Central memory CD4-positive, alpha-beta T cell (primary cell): Measurements from ENCODE around the gene ROR2.
"Not testable (repeated sequence)": the region's sequence is repeated elsewhere in the genome, so short reads cannot be mapped to it uniquely, and the experiment has no call there.

Experiments used
- DNase-seq: peaks from one replicate; pipeline ENCODE4 v3.0.0; 2022

Gene ROR2

GRCh38 chr9:91795598-91796241 lies 154.3 kb downstream of the ROR2 start:
- no peak for DNase-seq

GRCh38 chr9:91793371-91793770 lies 156.7 kb downstream of the ROR2 start:
- not testable (repeated sequence) for DNase-seq

- no peak for DNase-seq
Measured at GRCh38 chr9:91790917-91791316, 159.1 kb downstream of the ROR2 start.

DNA sequence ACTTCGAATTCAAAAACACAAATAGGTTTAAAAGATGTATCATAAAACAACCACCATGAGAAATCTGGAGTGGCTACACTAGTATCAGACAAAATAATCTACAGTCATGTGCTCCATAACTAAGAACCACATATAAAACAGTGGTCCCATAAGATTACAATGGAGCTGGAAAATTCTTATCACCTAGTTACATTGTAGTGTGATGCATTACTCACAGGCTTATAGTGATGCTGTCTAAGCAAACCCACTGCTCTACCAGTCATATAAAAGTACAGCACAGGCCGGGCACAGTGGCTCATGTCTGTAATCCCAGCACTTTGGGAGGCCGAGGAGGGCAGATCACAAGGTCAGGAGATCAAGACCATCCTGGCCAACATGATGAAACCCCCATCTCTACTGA lies 160.1 kb downstream of the ROR2 start:
- no peak for DNase-seq

GRCh38 chr9:91787931-91788330 lies 162.1 kb downstream of the ROR2 start:
- DNase-seq, result no peak

DNA sequence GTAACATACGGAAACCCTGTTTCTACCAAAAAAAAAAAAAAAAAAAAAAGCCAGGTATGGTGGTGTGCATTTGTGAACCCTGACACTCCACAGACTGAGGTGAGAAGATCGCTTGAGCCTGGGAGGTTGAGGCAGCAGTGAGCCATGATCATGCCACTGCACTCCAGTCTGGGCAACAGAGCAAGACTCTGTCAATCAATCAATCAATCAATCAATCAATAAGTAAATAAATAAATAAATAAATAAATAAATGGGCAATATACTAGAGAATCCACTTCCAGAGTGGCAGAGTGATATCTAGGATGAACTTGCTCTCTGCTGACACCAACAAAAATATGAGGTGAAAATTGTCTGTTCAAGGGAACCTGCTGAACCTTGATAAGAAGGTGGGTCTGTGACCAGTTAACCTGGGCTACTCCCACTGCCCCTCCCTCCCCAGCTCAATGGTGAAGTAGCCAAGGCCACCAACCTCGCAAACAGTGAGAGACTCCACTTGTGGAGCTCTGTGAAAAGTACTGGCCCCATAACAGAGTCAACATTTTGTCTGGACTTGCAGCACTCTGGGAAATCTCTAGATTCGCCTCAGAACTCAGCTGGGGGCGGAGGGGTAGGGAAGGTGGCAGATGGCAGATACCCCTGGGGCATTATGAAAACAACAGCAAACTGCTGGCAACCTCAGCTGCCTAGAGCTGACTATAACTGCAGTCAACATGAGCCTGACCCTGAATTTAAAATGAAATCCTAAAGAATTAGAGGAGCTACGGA lies 163.7 kb downstream of the ROR2 start:
- DNase-seq, result no peak

GRCh38 chr9:91785447-91785842 lies 164.6 kb downstream of the ROR2 start:
- DNase-seq, result no peak

DNA sequence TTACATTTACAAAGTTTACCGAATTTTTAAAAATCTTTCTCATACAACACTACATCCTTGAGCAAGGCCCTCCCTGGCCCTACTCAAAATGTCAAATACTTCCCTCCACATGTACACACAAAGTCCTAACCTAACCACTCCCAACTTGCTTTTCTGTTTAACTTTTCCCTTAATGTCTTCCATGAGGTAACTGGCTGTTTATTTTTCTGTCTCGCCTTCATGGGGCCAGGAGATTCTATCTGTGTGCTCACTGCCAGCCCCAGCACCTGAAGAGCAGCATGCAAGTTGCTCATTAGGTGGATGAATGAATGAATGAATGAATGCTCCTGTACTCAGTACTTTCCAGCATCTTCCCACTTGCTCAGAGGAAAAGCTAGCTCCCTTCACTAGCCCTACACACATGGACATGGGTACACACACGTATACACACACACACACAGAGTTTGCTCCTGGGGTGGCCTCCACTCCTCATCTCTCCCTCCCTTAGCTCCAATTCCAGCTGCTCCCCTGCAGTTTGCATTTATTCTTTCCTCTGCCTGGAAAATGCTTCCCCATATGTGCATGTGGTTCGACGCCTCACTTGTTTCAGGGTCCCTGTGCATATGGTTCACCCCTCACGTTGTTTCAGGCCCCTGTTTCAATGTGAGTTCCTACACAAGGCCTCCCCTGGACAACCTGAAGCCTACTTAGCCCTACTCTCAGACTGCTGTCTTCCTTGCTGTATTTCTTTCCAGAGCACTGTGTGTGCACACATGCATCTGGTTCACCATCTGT lies 165.2 kb downstream of the ROR2 start:
- no peak for DNase-seq

- no peak for DNase-seq
Measured at GRCh38 chr9:91783876-91784672, 166.0 kb downstream of the ROR2 start.

GRCh38 chr9:91783411-91783810 lies 166.6 kb downstream of the ROR2 start:
- no peak for DNase-seq

GRCh38 chr9:91782708-91783214 lies 167.3 kb downstream of the ROR2 start:
- DNase-seq, result no peak

DNA sequence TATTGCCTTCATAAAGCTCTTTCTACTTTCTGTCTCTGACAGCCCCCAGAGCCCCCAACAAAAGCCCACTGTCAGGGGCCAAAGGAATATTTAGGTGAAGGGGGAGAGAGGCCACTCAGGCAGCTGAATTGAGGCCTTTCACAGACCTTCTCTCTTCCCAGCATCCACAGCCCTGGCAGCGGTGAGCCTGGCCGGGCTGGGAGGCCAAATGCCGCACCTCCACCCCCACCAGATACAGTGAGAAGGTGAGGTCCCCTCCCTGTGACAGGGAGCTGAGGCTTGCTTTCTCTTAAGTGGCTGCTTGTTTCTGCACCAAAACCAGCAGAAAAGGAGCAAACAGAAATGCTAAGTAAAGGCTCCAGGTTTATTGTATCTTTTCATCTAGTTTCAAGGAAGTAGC lies 168.1 kb downstream of the ROR2 start:
- no peak for DNase-seq

DNA sequence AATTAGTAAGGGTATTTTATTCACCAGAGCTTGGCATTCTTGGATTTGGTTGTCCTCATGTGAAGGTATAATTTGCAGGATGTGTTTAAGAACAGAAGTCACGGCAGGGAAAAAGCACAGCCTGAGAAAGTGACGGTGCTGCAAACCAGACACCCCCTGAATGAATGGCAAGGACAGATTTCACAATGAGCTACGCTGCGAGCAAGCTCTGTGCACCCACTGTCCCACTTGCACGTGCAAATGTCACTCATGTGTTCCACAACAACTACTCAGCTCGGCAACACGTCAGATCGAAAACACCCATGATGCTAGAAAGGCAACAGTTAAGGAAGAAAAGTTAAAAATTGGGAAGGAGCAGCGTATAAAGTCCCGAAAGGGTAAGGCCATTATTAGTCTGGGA lies 168.9 kb downstream of the ROR2 start:
- no peak for DNase-seq

GRCh38 chr9:91778031-91778430 lies 172.0 kb downstream of the ROR2 start:
- no peak for DNase-seq

DNA sequence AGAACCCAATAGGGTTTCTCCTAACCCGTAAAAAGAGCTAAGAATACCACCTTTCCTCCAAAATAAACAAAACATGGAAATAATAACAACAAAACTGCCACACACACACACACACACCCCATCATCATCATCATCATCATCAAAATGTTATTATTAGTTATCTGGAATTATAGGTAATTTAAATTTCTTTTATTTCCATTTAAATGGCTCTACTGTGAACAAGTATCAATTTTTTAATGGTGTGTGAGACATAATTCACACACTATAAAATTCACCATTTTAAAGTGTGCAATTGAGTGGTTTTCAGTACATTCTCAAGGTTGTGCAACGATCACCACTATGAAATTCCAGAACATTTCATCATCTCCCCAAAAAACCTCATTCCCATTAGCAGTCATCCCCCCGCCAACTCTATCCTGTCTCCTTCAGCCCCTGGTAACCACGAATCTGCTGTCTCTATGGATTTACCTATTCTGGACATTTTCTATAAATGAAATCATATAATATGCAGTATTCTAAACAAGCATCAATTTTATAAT lies 172.7 kb downstream of the ROR2 start:
- no peak for DNase-seq

GRCh38 chr9:91776409-91777291 lies 173.4 kb downstream of the ROR2 start:
- no peak for DNase-seq

GRCh38 chr9:91775708-91776028 lies 174.4 kb downstream of the ROR2 start:
- no peak for DNase-seq

- peak; percentile 44 for DNase-seq
Measured at GRCh38 chr9:91775011-91775707, 174.9 kb downstream of the ROR2 start.

GRCh38 chr9:91773156-91773555 lies 176.9 kb downstream of the ROR2 start:
- no peak for DNase-seq

GRCh38 chr9:91771864-91772263 lies 178.2 kb downstream of the ROR2 start:
- no peak for DNase-seq

DNA sequence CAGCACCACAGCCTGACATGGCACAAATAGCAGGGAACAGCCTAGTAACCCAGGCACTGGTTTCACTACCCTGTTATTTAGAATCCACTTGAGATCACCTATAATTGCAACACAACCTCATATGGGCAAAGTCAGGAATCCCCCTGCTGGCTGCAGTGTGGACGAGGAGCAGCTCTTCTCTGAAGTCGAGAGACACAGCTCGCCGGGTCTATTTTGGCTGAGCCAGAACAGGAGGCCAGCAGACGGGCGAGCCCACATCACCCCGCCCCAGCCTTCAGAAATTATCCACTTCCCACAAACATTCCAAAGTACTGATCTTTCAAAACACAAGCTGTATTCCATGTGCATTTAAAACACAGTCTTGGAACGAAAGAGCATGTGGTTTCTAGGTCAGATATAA lies 179.0 kb downstream of the ROR2 start:
- DNase-seq, result no peak
